HCEC 1CT (cell line): Measurements from ENCODE around the gene BAD.

ENCODE experiments used
- DNase-seq: peaks from one replicate; pipeline ENCODE4 v3.0.0-alpha.2; 2017

BAD gene

GRCh38 chr11:64241491-64242374, 42.7 kb downstream of the BAD start:
- peak; percentile 20 for DNase-seq

GRCh38 chr11:64241241-64241490, 43.3 kb downstream of the BAD start:
- peak; percentile 99 for DNase-seq

- DNase-seq, result peak; percentile 94
These were observed 43.8 kb downstream of the BAD start, which contains the start of gene FKBP2 for GRCh38 chr11:64240435-64241240. TSS of gene FKBP2 (plus strand) at chr11:64241095. CDS start at chr11:64242388, 1,293 bp downstream.

GRCh38 chr11:64239662-64240434, 44.6 kb downstream of the BAD start:
- DNase-seq, result no peak

- no peak for DNase-seq
These were observed 45.5 kb downstream of the BAD start for GRCh38 chr11:64238999-64239398.

- DNase-seq, result no peak
These were observed 46.4 kb downstream of the BAD start for GRCh38 chr11:64238076-64238475.

GRCh38 chr11:64237484-64237951, 46.9 kb downstream of the BAD start:
- no peak for DNase-seq

- DNase-seq, result no peak
These were observed 48.9 kb downstream of the BAD start for GRCh38 chr11:64235437-64236161.

GRCh38 chr11:64234647-64235379, 49.7 kb downstream of the BAD start:
- no peak for DNase-seq

- no peak for DNase-seq
These were observed 50.4 kb downstream of the BAD start, which contains the start of gene VEGFB for GRCh38 chr11:64233913-64234586. TSS of gene VEGFB (plus strand) at chr11:64234584. CDS start at chr11:64234834, 250 bp downstream.

- no peak for DNase-seq
These were observed 51.5 kb downstream of the BAD start for GRCh38 chr11:64232967-64233315.

GRCh38 chr11:64232182-64232966, 52.1 kb downstream of the BAD start:
- no peak for DNase-seq

- no peak for DNase-seq
These were observed 52.9 kb downstream of the BAD start for GRCh38 chr11:64231546-64231945.

- DNase-seq, result no peak
These were observed 53.5 kb downstream of the BAD start for GRCh38 chr11:64230985-64231365.

GRCh38 chr11:64230171-64230984, 54.1 kb downstream of the BAD start, which contains the start of gene DNAJC4:
TSS of gene DNAJC4 (plus strand) at chr11:64230548. CDS start at chr11:64230855, 307 bp downstream.
- peak; percentile 71 for DNase-seq

- DNase-seq, result no peak
These were observed 54.7 kb downstream of the BAD start for GRCh38 chr11:64229744-64230170.

- no peak for DNase-seq
These were observed 55.2 kb downstream of the BAD start for GRCh38 chr11:64229090-64229743.

- DNase-seq, result no peak
These were observed 57.0 kb downstream of the BAD start for GRCh38 chr11:64227405-64227956.
